GM21717 (cell line): ENCODE measurements around the gene FGF14.
A peak's percentile ranks its signal among the peaks of the same experiment; 100 is the strongest.

ENCODE experiments used
- ATAC-seq: cut with Tn5 transposase; IDR thresholded peaks from one replicate; pipeline ENCODE4 v1.9.1; 2021; ENCODE audit warnings: mild to moderate bottlenecking, moderate library complexity; ENCODE audit not compliant: unreplicated experiment

The FGF14 gene

GRCh38 chr13:102401766-102402165, at the start of gene FGF14:
Gene FGF14, minus strand, starts transcription at chr13:102402048.
- no peak for ATAC-seq

- no peak for ATAC-seq
Measured at GRCh38 chr13:102443249-102443648, 41.4 kb upstream of the FGF14 start.

- no peak for ATAC-seq
Measured at GRCh38 chr13:102441085-102441484, 39.2 kb upstream of the FGF14 start.

- peak; percentile 64 for ATAC-seq
Measured at GRCh38 chr13:102440259-102440936, 38.5 kb upstream of the FGF14 start.

- no peak for ATAC-seq
Measured at GRCh38 chr13:102422690-102423089, 20.8 kb upstream of the FGF14 start.

- no peak for ATAC-seq
Measured at GRCh38 chr13:102405499-102406100, 3.8 kb upstream of the FGF14 start.

- no peak for ATAC-seq
Measured at GRCh38 chr13:102402290-102402689, 442 bp upstream of the FGF14 start.

- ATAC-seq = no peak
Measured at GRCh38 chr13:102401265-102401664, 583 bp downstream of the FGF14 start.

GRCh38 chr13:102400675-102401145, 1.1 kb downstream of the FGF14 start:
- ATAC-seq = no peak

GRCh38 chr13:102399791-102400674, 1.8 kb downstream of the FGF14 start:
- ATAC-seq = no peak

GRCh38 chr13:102395939-102396338, 5.9 kb downstream of the FGF14 start:
- ATAC-seq = no peak

- ATAC-seq = no peak
Measured at GRCh38 chr13:102395174-102395573, 6.7 kb downstream of the FGF14 start.

- peak; percentile 98 for ATAC-seq
Measured at GRCh38 chr13:102394158-102395053, 7.4 kb downstream of the FGF14 start.

GRCh38 chr13:102392481-102393209, 9.2 kb downstream of the FGF14 start:
- no peak for ATAC-seq

- no peak for ATAC-seq
Measured at GRCh38 chr13:102386461-102386860, 15.4 kb downstream of the FGF14 start.

- no peak for ATAC-seq
Measured at GRCh38 chr13:102380012-102380411, 21.8 kb downstream of the FGF14 start.

GRCh38 chr13:102376318-102376717, 25.5 kb downstream of the FGF14 start:
- ATAC-seq = no peak

GRCh38 chr13:102374726-102375125, 27.1 kb downstream of the FGF14 start:
- no peak for ATAC-seq

GRCh38 chr13:102374233-102374632, 27.6 kb downstream of the FGF14 start:
- no peak for ATAC-seq

GRCh38 chr13:102373221-102373620, 28.6 kb downstream of the FGF14 start:
- no peak for ATAC-seq
